DOHH2 (cell line): ENCODE results near the gene GUCY1A2.

Experiments used
- H3F3A ChIP-seq: fragments of 200-600 bp; sonication (generic), shearing (Covaris generic); 2 replicates; pipeline ENCODE4 v1.6.0; 2016; ENCODE audit warnings: antibody characterized with exemption, mild to moderate bottlenecking; ENCODE audit not compliant: control insufficient read depth, insufficient read depth
- H3K27ac ChIP-seq: fragments of 200-600 bp; sonication (generic); 2 replicates; pipeline ENCODE4 v1.5.1; 2014; ENCODE audit warnings: low read depth, mild to moderate bottlenecking, low read length, moderate library complexity
- H3K27me3 ChIP-seq: fragments of 200-600 bp; sonication (generic); 2 replicates; pipeline ENCODE4 v1.6.1; 2014; ENCODE audit warnings: mild to moderate bottlenecking, low read length, mixed read lengths; ENCODE audit not compliant: control insufficient read depth
- H3K36me3 ChIP-seq: fragments of 200-600 bp; sonication (generic); 2 replicates; pipeline ENCODE4 v1.6.1; 2014; ENCODE audit warnings: mild to moderate bottlenecking, low read length, moderate library complexity, mixed read lengths; ENCODE audit not compliant: control insufficient read depth
- H3K4me1 ChIP-seq: fragments of 200-600 bp; sonication (generic); 2 replicates; pipeline ENCODE4 v1.6.1; 2014; ENCODE audit warnings: mild to moderate bottlenecking, low read length, mixed read lengths; ENCODE audit not compliant: control insufficient read depth
- H3K4me2 ChIP-seq: fragments of 200-600 bp; sonication (generic); 2 replicates; pipeline ENCODE4 v1.6.0; 2014; ENCODE audit warnings: mild to moderate bottlenecking, low read length, moderate library complexity
- H3K4me3 ChIP-seq: fragments of 200-600 bp; sonication (generic); 2 replicates; pipeline ENCODE4 v1.5.1; 2014; ENCODE audit warnings: mild to moderate bottlenecking, low read length, mixed read lengths
- H3K79me2 ChIP-seq: fragments of 200-600 bp; sonication (generic); 2 replicates; pipeline ENCODE4 v1.6.1; 2014; ENCODE audit warnings: mild to moderate bottlenecking, low read length, mixed read lengths; ENCODE audit not compliant: control insufficient read depth
- H3K9me2 ChIP-seq: fragments of 200-600 bp; sonication (generic); replicated peaks from 2 replicates; pipeline ENCODE4 v1.6.1; 2014; ENCODE audit warnings: mild to moderate bottlenecking, low read length, mixed read lengths; ENCODE audit not compliant: control insufficient read depth
- H3K9me3 ChIP-seq: fragments of 200-600 bp; sonication (generic); 2 replicates; pipeline ENCODE4 v1.6.1; 2014; ENCODE audit warnings: antibody characterized with exemption, low read length, mixed read lengths; ENCODE audit not compliant: control insufficient read depth, insufficient read depth
- H4K20me1 ChIP-seq: fragments of 200-600 bp; sonication (generic); 2 replicates; pipeline ENCODE4 v1.6.0; 2014; ENCODE audit warnings: low read depth, mild to moderate bottlenecking, antibody characterized with exemption, low read length, moderate library complexity; ENCODE audit not compliant: control insufficient read depth, insufficient read depth
- EZH2phosphoT487 ChIP-seq: fragments of 200-600 bp; sonication (generic); IDR thresholded peaks from 2 replicates; pipeline ENCODE4 v1.6.1; 2017; ENCODE audit warnings: borderline replicate concordance, mild to moderate bottlenecking, antibody characterized with exemption, low read length, moderate library complexity, mixed read lengths
- TF ChIP-seq, protein P1 (sequence below): fragments of 200-600 bp; sonication (generic); IDR thresholded peaks from one replicate; pipeline ENCODE4 v1.5.1; 2014; ENCODE audit warnings: antibody characterized with exemption, mild to moderate bottlenecking, low read depth, low read length; ENCODE audit not compliant: poor library complexity, severe bottlenecking

The GUCY1A2 gene

DNA sequence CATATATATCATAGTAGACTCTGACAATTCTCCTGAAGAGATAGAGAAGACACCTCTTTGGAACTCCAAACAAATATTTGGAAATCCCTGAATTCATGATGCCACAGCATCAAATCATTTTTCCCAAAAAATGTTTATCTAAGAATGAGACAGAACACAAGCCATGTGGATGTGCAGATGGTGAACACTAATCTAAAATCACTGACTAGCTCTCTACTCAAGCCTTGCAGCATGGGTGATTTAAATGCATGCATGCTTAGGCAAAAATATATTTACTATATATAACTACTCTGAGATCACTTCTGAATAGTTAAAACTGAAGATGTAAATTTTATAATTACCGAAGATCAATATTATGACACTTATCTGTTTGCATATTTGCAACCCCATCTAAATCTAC lies 289.9 kb downstream of the GUCY1A2 start:
- H3F3A ChIP-seq: no peaks in the 10 kb centered on the region
- no peaks in the 10 kb centered on the region for H3K4me1 ChIP-seq

DNA sequence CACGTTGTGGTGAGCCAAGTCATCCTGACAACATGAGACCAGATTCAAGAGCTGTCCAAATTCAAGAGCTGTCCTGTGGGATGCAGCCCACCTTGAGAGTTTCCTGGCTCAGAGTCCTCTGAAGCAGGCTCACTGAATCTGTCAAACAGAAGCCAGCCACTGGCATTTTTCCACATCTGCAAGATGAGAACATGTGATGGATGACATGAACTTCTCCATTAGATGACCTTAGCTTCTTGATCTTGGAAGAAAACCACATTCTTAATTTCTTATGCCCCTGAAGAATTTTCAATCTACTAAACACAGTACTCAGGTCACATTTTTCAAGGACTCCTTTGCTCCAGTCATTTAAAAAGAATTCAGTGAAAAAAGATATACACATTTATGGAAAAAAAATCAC lies 291.0 kb downstream of the GUCY1A2 start:
- no peaks in the 10 kb centered on the region for H3K79me2 ChIP-seq
- no peaks in the 10 kb centered on the region for H3K27me3 ChIP-seq
- H3K36me3 ChIP-seq: no peaks in the 10 kb centered on the region
- H3K4me3 ChIP-seq: no peak overlapping the region
- no peaks in the 10 kb centered on the region for H3K9me2 ChIP-seq
- H4K20me1 ChIP-seq: no peaks in the 10 kb centered on the region
- H3K9me3 ChIP-seq: no peaks in the 10 kb centered on the region
- TF ChIP-seq EZH2phosphoT487: no peak
- TF ChIP-seq, protein P1, sequence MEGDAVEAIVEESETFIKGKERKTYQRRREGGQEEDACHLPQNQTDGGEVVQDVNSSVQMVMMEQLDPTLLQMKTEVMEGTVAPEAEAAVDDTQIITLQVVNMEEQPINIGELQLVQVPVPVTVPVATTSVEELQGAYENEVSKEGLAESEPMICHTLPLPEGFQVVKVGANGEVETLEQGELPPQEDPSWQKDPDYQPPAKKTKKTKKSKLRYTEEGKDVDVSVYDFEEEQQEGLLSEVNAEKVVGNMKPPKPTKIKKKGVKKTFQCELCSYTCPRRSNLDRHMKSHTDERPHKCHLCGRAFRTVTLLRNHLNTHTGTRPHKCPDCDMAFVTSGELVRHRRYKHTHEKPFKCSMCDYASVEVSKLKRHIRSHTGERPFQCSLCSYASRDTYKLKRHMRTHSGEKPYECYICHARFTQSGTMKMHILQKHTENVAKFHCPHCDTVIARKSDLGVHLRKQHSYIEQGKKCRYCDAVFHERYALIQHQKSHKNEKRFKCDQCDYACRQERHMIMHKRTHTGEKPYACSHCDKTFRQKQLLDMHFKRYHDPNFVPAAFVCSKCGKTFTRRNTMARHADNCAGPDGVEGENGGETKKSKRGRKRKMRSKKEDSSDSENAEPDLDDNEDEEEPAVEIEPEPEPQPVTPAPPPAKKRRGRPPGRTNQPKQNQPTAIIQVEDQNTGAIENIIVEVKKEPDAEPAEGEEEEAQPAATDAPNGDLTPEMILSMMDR: no peak
- no peaks in the 10 kb centered on the region for H3F3A ChIP-seq
- no peaks in the 10 kb centered on the region for H3K4me1 ChIP-seq
- H3K4me2 ChIP-seq: no peak overlapping the region
- no peak overlapping the region for H3K27ac ChIP-seq

More for the DNA sequence above, 289.9 kb downstream of the GUCY1A2 start:
- no peak overlapping the region for H3K4me2 ChIP-seq
- no peak overlapping the region for H3K27ac ChIP-seq
- no peak for TF ChIP-seq EZH2phosphoT487
- TF ChIP-seq, protein P1: no peak
- no peaks in the 10 kb centered on the region for H3K79me2 ChIP-seq
- H3K9me2 ChIP-seq: no peaks in the 10 kb centered on the region
- no peaks in the 10 kb centered on the region for H3K9me3 ChIP-seq
- H3K27me3 ChIP-seq: no peaks in the 10 kb centered on the region
- no peak overlapping the region for H3K4me3 ChIP-seq
- H3K36me3 ChIP-seq: no peaks in the 10 kb centered on the region
- H4K20me1 ChIP-seq: no peaks in the 10 kb centered on the region

DNA sequence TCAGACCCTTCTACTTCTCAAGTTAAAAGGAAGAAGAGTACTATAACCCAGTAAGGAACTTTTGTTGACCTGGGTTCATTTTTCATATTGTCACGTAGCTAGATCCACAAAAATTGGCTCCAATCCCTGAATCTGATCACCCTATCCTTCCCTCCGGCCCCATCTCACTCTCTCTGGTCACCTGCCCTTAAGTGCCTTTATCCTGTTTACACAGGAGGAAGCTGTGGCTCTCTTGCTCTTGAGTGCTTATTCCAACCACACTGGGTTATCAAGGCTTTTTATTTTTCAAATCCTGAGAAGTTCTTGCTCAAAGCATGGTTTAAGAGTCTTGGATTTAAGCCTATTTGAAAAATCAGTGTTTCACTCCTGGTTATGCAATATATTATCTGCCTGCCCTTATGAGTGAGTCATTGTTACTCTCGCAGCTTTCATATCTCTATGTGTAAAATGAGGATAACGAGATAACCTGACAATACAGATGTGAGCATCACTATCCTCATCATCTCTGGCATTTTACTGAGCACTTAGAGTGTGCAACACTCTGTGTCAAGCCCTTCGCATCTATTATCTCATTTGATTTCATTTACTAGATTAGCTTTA lies 293.9 kb downstream of the GUCY1A2 start:
- no peaks in the 10 kb centered on the region for H3K27me3 ChIP-seq
- no peaks in the 10 kb centered on the region for H3K9me3 ChIP-seq
- H4K20me1 ChIP-seq: no peaks in the 10 kb centered on the region
- no peaks in the 10 kb centered on the region for H3K79me2 ChIP-seq
- H3K4me2 ChIP-seq: no peak overlapping the region
- H3K36me3 ChIP-seq: no peaks in the 10 kb centered on the region
- H3K4me3 ChIP-seq: no peak overlapping the region
- H3K9me2 ChIP-seq: no peaks in the 10 kb centered on the region
- no peaks in the 10 kb centered on the region for H3K4me1 ChIP-seq
- no peaks in the 10 kb centered on the region for H3F3A ChIP-seq
- no peak for TF ChIP-seq EZH2phosphoT487
- TF ChIP-seq, protein P1: no peak
- no peak overlapping the region for H3K27ac ChIP-seq
